CD4-positive, alpha-beta T cell treated with Interleukin-21 for 1 hour (primary cell): ENCODE measurements around the gene ETHE1.

Source experiments
- DNase-seq: peaks from one replicate; pipeline ENCODE4 v3.0.0-alpha.2; 2020

The ETHE1 gene

GRCh38 chr19:43486412-43486811 is 40.6 kb downstream of the ETHE1 start:
- no peak for DNase-seq

GRCh38 chr19:43485951-43486350 is 41.0 kb downstream of the ETHE1 start:
- no peak for DNase-seq

GRCh38 chr19:43483281-43483680 is 43.7 kb downstream of the ETHE1 start:
- no peak for DNase-seq

GRCh38 chr19:43482193-43482592 is 44.8 kb downstream of the ETHE1 start:
- DNase-seq, result no peak

- DNase-seq, result no peak
Measured at GRCh38 chr19:43481701-43482100, 45.3 kb downstream of the ETHE1 start.

- no peak for DNase-seq
Measured at GRCh38 chr19:43480574-43480973, 46.4 kb downstream of the ETHE1 start.

GRCh38 chr19:43479961-43480561 is 46.9 kb downstream of the ETHE1 start:
- no peak for DNase-seq

- DNase-seq, result no peak
Measured at GRCh38 chr19:43479226-43479625, 47.8 kb downstream of the ETHE1 start.

GRCh38 chr19:43478323-43478722 is 48.7 kb downstream of the ETHE1 start:
- DNase-seq, result no peak

- DNase-seq, result no peak
Measured at GRCh38 chr19:43476606-43477005, 50.4 kb downstream of the ETHE1 start.

GRCh38 chr19:43474986-43475705 is 51.9 kb downstream of the ETHE1 start:
- DNase-seq, result peak; percentile 95

GRCh38 chr19:43474487-43474886 is 52.5 kb downstream of the ETHE1 start:
- no peak for DNase-seq

GRCh38 chr19:43471091-43471490 is 55.9 kb downstream of the ETHE1 start:
- no peak for DNase-seq

- DNase-seq, result peak; percentile 66
Measured at GRCh38 chr19:43470288-43470687, 56.7 kb downstream of the ETHE1 start.

- DNase-seq, result peak; percentile 58
Measured at GRCh38 chr19:43469160-43469480, 57.9 kb downstream of the ETHE1 start.

GRCh38 chr19:43468354-43469159 is 58.4 kb downstream of the ETHE1 start:
- DNase-seq, result no peak

- no peak for DNase-seq
Measured at GRCh38 chr19:43467730-43468129, 59.3 kb downstream of the ETHE1 start.

GRCh38 chr19:43467276-43467675 is 59.7 kb downstream of the ETHE1 start:
- DNase-seq, result no peak

GRCh38 chr19:43466793-43467192 is 60.2 kb downstream of the ETHE1 start:
- DNase-seq, result no peak

- DNase-seq, result no peak
Measured at GRCh38 chr19:43465468-43466120, 61.4 kb downstream of the ETHE1 start, which contains the start of gene LYPD3. TSS of gene LYPD3 (minus strand) at chr19:43465608. CDS start at chr19:43465571, 37 bp downstream.

GRCh38 chr19:43464134-43464775 is 62.7 kb downstream of the ETHE1 start:
- DNase-seq, result no peak

GRCh38 chr19:43463381-43464133 is 63.4 kb downstream of the ETHE1 start:
- peak; percentile 99 for DNase-seq
